Ovary (tissue), 3 donors: ENCODE results near the gene DCST1.

ENCODE experiments used
- EP300 ChIP-seq: sonication (generic); formaldehyde crosslinking; IDR thresholded peaks from one replicate; pipeline ENCODE4 v1.6.1; 2017; ENCODE audit warnings: antibody characterized with exemption
- TF ChIP-seq, protein P1 (sequence below), 3 donors: fragments of 450-650 bp in 2 of 3; fragments of 200-600 bp in 1 of 3; IDR thresholded peaks; one replicate each; pipeline versions ENCODE4 v1.5.1 to v1.8.0; 2016 to 2022; ENCODE audit warnings: antibody characterized with exemption in 3 of 3, mild to moderate bottlenecking in 1 of 3
- donor health status: DM: no; HTN: no; CAD: no.

DNA sequence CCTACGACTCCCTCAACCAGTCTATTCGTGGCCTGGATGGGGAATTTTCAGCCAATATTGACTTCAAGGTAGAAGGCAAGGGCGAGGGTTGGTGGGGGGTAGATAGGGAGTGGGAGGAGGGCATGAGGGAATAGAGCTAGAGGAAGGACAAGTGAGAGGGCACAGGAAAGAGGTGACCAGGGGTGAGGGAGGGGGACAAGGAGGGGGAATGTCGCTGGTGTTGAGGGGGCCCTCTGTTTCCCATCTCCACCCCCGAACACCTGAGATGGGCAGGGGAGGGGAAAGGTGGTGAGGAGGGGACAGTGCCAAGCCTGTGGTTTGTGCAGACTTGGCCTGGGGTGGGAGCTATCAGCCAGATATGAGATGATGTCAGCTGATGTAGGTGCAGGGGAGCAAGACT, 9.2 kb downstream of the DCST1 start:
- TF ChIP-seq, protein P1, sequence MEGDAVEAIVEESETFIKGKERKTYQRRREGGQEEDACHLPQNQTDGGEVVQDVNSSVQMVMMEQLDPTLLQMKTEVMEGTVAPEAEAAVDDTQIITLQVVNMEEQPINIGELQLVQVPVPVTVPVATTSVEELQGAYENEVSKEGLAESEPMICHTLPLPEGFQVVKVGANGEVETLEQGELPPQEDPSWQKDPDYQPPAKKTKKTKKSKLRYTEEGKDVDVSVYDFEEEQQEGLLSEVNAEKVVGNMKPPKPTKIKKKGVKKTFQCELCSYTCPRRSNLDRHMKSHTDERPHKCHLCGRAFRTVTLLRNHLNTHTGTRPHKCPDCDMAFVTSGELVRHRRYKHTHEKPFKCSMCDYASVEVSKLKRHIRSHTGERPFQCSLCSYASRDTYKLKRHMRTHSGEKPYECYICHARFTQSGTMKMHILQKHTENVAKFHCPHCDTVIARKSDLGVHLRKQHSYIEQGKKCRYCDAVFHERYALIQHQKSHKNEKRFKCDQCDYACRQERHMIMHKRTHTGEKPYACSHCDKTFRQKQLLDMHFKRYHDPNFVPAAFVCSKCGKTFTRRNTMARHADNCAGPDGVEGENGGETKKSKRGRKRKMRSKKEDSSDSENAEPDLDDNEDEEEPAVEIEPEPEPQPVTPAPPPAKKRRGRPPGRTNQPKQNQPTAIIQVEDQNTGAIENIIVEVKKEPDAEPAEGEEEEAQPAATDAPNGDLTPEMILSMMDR (IDR thresholded peaks at IDR 0.05): no peak
- TF ChIP-seq EP300: no peak
